Fibroblast of lung (primary cell): ENCODE measurements around the gene SBNO2. TPM values are rescaled to one million over a fixed set of nuclear protein-coding genes. Genes with fewer than 3 reads are reported as not detected.

Experiments
- DNase-seq, 2 donors: peaks; one replicate each; pipeline versions ENCODE4 v3.0.0 to v3.0.0-alpha.2; 2010; ENCODE audit warnings: low read depth in 2 of 2
- H2AFZ ChIP-seq: 2 replicates; pipeline ENCODE4 v1.5.1; 2012; ENCODE audit warnings: low read length, control low read depth, inconsistent platforms
- H3K27ac ChIP-seq: 2 replicates; pipeline ENCODE4 v1.5.1; 2011; ENCODE audit warnings: low read length, control low read depth; ENCODE audit not compliant: insufficient read depth
- H3K27me3 ChIP-seq: 2 replicates; pipeline ENCODE4 v1.5.1; 2011; ENCODE audit warnings: mild to moderate bottlenecking, low read length; ENCODE audit not compliant: control insufficient read depth, insufficient read depth
- H3K36me3 ChIP-seq: 2 replicates; pipeline ENCODE4 v1.5.1; 2011; ENCODE audit warnings: low read length; ENCODE audit not compliant: control insufficient read depth, insufficient read depth
- H3K4me1 ChIP-seq: 2 replicates; pipeline ENCODE4 v1.5.1; 2011; ENCODE audit warnings: low read length; ENCODE audit not compliant: control insufficient read depth, insufficient read depth; ENCODE audit errors: extremely low read depth
- H3K4me2 ChIP-seq: 2 replicates; pipeline ENCODE4 v1.5.1; 2011; ENCODE audit warnings: low read length, control low read depth; ENCODE audit not compliant: insufficient read depth; ENCODE audit errors: extremely low read depth
- H3K4me3 ChIP-seq, 4 experiments: fragments of 200-600 bp in 1 of 4; sonication (generic) in 1 of 4; replicated peaks in 1 of 4; 2 replicates each; pipeline ENCODE4 v1.5.1; 2011 to 2016; ENCODE audit warnings: low read length in 4 of 4, low read depth in 3 of 4, mild to moderate bottlenecking in 3 of 4, control low read depth in 2 of 4, inconsistent platforms in 1 of 4, mixed read lengths in 1 of 4; ENCODE audit not compliant: insufficient read depth in 1 of 4; ENCODE audit errors: control extremely low read depth in 1 of 4
- H3K79me2 ChIP-seq: 2 replicates; pipeline ENCODE4 v1.5.1; 2012; ENCODE audit warnings: mild to moderate bottlenecking, low read length, inconsistent platforms; ENCODE audit not compliant: control insufficient read depth, insufficient read depth
- H3K9ac ChIP-seq: 2 replicates; pipeline ENCODE4 v1.5.1; 2011; ENCODE audit warnings: mild to moderate bottlenecking, low read length, control low read depth; ENCODE audit not compliant: insufficient read depth
- H3K9me3 ChIP-seq: 2 replicates; pipeline ENCODE4 v1.5.1; 2012; ENCODE audit warnings: low read depth, low read length; ENCODE audit not compliant: control insufficient read depth, insufficient read depth
- H4K20me1 ChIP-seq: 2 replicates; pipeline ENCODE4 v1.5.1; 2011; ENCODE audit warnings: low read length; ENCODE audit not compliant: control insufficient read depth, insufficient read depth; ENCODE audit errors: extremely low read depth
- CTCF ChIP-seq, 2 donors: IDR thresholded peaks in 1 of 2; conservative IDR thresholded peaks in 1 of 2; 1 replicate in 1 of 2; 2 replicates in 1 of 2; pipeline ENCODE4 v1.5.1; 2011 to 2012; ENCODE audit warnings: low read length in 2 of 2, control low read depth in 1 of 2, inconsistent platforms in 1 of 2, low read depth in 1 of 2, mild to moderate bottlenecking in 1 of 2
- EZH2 ChIP-seq: IDR thresholded peaks from 2 replicates; pipeline ENCODE4 v1.5.1; 2012; ENCODE audit warnings: low read length, control low read depth, mild to moderate bottlenecking; ENCODE audit errors: missing control alignments
- polyA plus RNA-seq, 2 donors: library from polyadenylated mRNA; depleted of rRNA in 1 of 2; stranded (reverse) in 1 of 2; unstranded in 1 of 2; fragments of >200 nt; gene quantifications; 2 replicates each; pipeline ENCODE4 v1.2.1, GENCODE V29; 2011 to 2012; ENCODE audit warnings: missing spikeins in 1 of 2
- total RNA-seq: library from RNA; depleted of rRNA; stranded (reverse); fragments of >200 nt; gene quantifications from 2 replicates; pipeline ENCODE4 v1.2.1, GENCODE V29; 2014

SBNO2 gene
- total and polyA plus RNA-seq, 2 donors (not counting 1 experiment from before 2014, with no cell fraction given) = 12.6 to 55.8 TPM

DNA sequence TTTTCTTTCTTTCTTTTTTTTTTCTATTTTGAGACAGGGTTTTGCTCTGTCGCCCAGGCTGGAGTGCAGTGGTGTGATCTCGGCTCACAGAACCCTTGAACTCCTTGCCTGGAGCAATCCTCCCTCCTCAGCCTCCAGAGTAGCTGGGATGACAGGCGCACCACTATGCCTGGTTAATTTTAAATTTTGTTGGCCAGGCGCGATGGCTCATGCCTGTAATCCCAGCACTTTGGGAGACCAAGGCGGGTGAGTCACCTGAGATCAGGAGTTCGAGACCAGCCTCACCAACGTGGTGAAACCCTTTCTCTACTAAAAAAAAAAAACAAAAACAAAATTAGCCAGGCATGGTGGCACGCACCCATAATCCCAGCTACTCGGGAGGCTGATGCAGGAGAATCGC is 8.7 kb upstream of the SBNO2 start:
- H3K4me1 ChIP-seq = peaks cover 10% of the 10 kb centered on the region
- no peak overlapping the region for H3K4me2 ChIP-seq
- H3K27me3 ChIP-seq = no peaks in the 10 kb centered on the region
- no peak overlapping the region for H3K4me3 ChIP-seq
- no peak overlapping the region for H2AFZ ChIP-seq
- TF ChIP-seq EZH2 = no peak
- TF ChIP-seq CTCF (conservative IDR thresholded peaks at IDR 0.05 in 1 of 2, IDR thresholded peaks at IDR 0.05 in 1 of 2; ENCODE audit: low read depth in 1 of 2, low read length in 2 of 2) = no peak
- DNase-seq = no peak
- H3K9ac ChIP-seq = no peak overlapping the region
- H3K79me2 ChIP-seq = no peaks in the 10 kb centered on the region
- no peaks in the 10 kb centered on the region for H3K9me3 ChIP-seq
- no peaks in the 10 kb centered on the region for H3K36me3 ChIP-seq
- no peak overlapping the region for H3K27ac ChIP-seq
- H4K20me1 ChIP-seq = no peaks in the 10 kb centered on the region

DNA sequence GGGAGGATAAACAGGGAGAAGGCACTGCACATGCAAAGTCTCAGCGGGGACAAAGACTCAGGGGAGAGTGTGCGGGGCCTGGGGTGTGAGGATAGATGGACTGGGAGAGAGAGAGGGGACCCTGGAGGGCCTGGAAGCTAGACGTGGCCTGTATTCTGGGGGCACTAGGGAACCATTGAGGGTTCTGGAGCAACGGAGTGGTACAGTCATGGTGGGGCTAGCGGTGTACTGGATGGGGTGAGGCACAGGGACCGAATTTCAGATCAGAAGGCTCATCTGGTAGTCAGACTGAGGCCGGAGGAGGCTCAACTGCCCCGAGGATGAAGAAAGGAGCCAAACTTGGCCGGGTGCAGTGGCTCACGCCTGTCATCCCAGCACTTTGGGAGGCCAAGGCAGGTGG is 8.0 kb upstream of the SBNO2 start:
- Histone ChIP-seq H3K36me3 (no peaks in the 10 kb centered on the region), H4K20me1 (no peaks in the 10 kb centered on the region), H3K9ac (no peak overlapping the region), H3K4me1 (peaks cover 16% of the 10 kb centered on the region), H3K4me3 (no peak overlapping the region), H3K27me3 (no peaks in the 10 kb centered on the region), H3K9me3 (no peaks in the 10 kb centered on the region), H3K4me2 (no peak overlapping the region), H3K79me2 (no peaks in the 10 kb centered on the region), H3K27ac (no peak overlapping the region), H2AFZ (no peak overlapping the region)
- TF ChIP-seq EZH2 (no peak), CTCF (conservative IDR thresholded peaks at IDR 0.05 in 1 of 2, IDR thresholded peaks at IDR 0.05 in 1 of 2; ENCODE audit: low read depth in 1 of 2, low read length in 2 of 2) (no peak)
- DNase-seq = no peak

DNA sequence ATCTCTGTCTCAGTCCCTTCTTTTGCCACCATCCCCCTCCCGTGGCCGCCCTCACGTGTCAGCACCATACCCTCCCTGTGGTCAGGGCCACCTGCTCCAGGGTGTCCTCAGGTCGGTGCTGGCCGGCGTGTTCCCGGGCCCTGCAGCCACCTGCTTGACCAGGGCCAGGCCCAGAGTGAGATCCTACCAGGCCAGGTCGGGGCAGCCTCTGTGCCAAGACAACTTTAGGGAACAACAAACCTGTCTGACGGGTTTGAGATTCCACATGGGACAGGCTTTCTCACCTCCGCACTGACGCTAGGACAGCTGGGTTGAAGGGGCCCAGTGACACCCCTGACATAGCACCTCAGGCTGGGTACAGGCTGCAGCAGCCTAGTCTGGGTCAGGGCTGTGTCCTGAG is 7.5 kb upstream of the SBNO2 start:
- TF ChIP-seq EZH2 (no peak), CTCF (conservative IDR thresholded peaks at IDR 0.05 in 1 of 2, IDR thresholded peaks at IDR 0.05 in 1 of 2; ENCODE audit: low read depth in 1 of 2, low read length in 2 of 2) (no peak)
- H4K20me1 ChIP-seq = no peaks in the 10 kb centered on the region
- no peak overlapping the region for H3K9ac ChIP-seq
- no peak overlapping the region for H3K4me2 ChIP-seq
- H3K4me1 ChIP-seq = peaks cover 18% of the 10 kb centered on the region
- H2AFZ ChIP-seq = no peak overlapping the region
- H3K79me2 ChIP-seq = no peaks in the 10 kb centered on the region
- no peaks in the 10 kb centered on the region for H3K9me3 ChIP-seq
- H3K4me3 ChIP-seq = no peak overlapping the region
- no peak overlapping the region for H3K27ac ChIP-seq
- no peaks in the 10 kb centered on the region for H3K27me3 ChIP-seq
- no peak for DNase-seq
- no peaks in the 10 kb centered on the region for H3K36me3 ChIP-seq
